GM12878 (cell line): ENCODE measurements around the gene MIPOL1. TPM values are rescaled to one million over a fixed set of nuclear protein-coding genes. Genes with fewer than 3 reads are reported as not detected.

ENCODE experiments used
- ATAC-seq: fragments of 200-7000 bp; cut with Tn5 transposase; 3 replicates; pipeline ENCODE4 v1.9.1; 2020; ENCODE audit warnings: mild to moderate bottlenecking, moderate library complexity
- BruUV-seq: library from RNA; stranded (reverse); fragments of 400-500 nt; replicated peaks from 2 replicates; lab custom pipeline; 2021; lab: Mats Ljungman, UMichigan
- CTCF ChIA-PET: fragments of 300-600 bp; sonication (Branson Sonifier 250); formaldehyde crosslinking; extraction: SDS; loops from one replicate; lab custom pipeline; 2021; ENCODE audit warnings: inconsistent platforms; lab: Yijun Ruan, JAX
- POLR2A ChIA-PET: fragments of 350-600 bp; formaldehyde crosslinking; extraction: SDS; loops from one replicate; lab custom pipeline; 2021; ENCODE audit warnings: inconsistent platforms; lab: Charles Lee
- RAD21 ChIA-PET: fragments of 300-600 bp; sonication (Branson Sonifier 250); formaldehyde crosslinking; loops from one replicate; lab custom pipeline; 2023; ENCODE audit warnings: antibody characterized with exemption; ENCODE audit not compliant: unreplicated experiment; lab: Charles Lee
- SMC1A ChIA-PET: fragments of 300-600 bp; sonication (Branson Sonifier 250); formaldehyde crosslinking; loops from one replicate; lab custom pipeline; 2023; ENCODE audit not compliant: unreplicated experiment, uncharacterized antibody; lab: Charles Lee
- DNase-seq: peaks from one replicate; pipeline ENCODE4 v3.0.0-alpha.2; 2011; ENCODE audit warnings: low read depth, low spot score
- FAIRE-seq: peaks from 3 replicates; lab custom pipeline; 2011; peaks lifted over from hg19 to GRCh38; lab: Jason Lieb, UNC
- H2AFZ ChIP-seq: 2 replicates; pipeline ENCODE4 v1.6.0; 2011; ENCODE audit warnings: low read depth, low read length, control low read depth; ENCODE audit not compliant: control insufficient read depth
- H3K27ac ChIP-seq: 2 replicates; pipeline ENCODE4 v1.5.1; 2011; ENCODE audit warnings: control low read depth; ENCODE audit not compliant: control insufficient read depth, insufficient read depth
- H3K27me3 ChIP-seq, 2 experiments: replicated peaks in 1 of 2; 2 replicates each; pipeline versions ENCODE4 v1.6.0 to v1.6.1; 2011; ENCODE audit warnings: low read length in 1 of 2; ENCODE audit not compliant: control insufficient read depth in 2 of 2, insufficient read depth in 2 of 2
- H3K36me3 ChIP-seq, 2 experiments: 2 replicates each; pipeline ENCODE4 v1.5.1; 2011; ENCODE audit warnings: low read length in 1 of 2; ENCODE audit not compliant: control insufficient read depth in 2 of 2, insufficient read depth in 2 of 2
- H3K4me1 ChIP-seq: 2 replicates; pipeline ENCODE4 v1.6.1; 2011; ENCODE audit warnings: mild to moderate bottlenecking, low read length, moderate library complexity, mixed read lengths; ENCODE audit not compliant: control insufficient read depth, insufficient read depth
- H3K4me2 ChIP-seq: 2 replicates; pipeline ENCODE4 v1.6.0; 2011; ENCODE audit warnings: control low read depth; ENCODE audit not compliant: control insufficient read depth, insufficient read depth
- H3K4me3 ChIP-seq: fragments of 200-600 bp; sonication (generic); 2 replicates; pipeline ENCODE4 v1.5.1; 2016
- H3K79me2 ChIP-seq: 2 replicates; pipeline ENCODE4 v1.6.0; 2011; ENCODE audit warnings: low read length; ENCODE audit not compliant: control insufficient read depth, insufficient read depth
- H3K9ac ChIP-seq: 2 replicates; pipeline ENCODE4 v1.8.0; 2011; ENCODE audit warnings: low read length, control low read depth, mixed read lengths; ENCODE audit not compliant: control insufficient read depth, insufficient read depth
- H3K9me3 ChIP-seq: replicated peaks from 3 replicates; pipeline ENCODE4 v1.5.1; 2011; ENCODE audit warnings: mild to moderate bottlenecking, low read length; ENCODE audit not compliant: control insufficient read depth, insufficient read depth
- H4K20me1 ChIP-seq: 2 replicates; pipeline ENCODE4 v1.6.0; 2011; ENCODE audit not compliant: control insufficient read depth, insufficient read depth
- BACH1 ChIP-seq: fragments of 450-650 bp; IDR thresholded peaks from 2 replicates; pipeline ENCODE4 v1.6.1; 2017; ENCODE audit warnings: mild to moderate bottlenecking, borderline replicate concordance
- CHD1 ChIP-seq: IDR thresholded peaks from 2 replicates; pipeline ENCODE4 v1.6.1; 2012; ENCODE audit warnings: low read depth, low read length, improper control_type of control experiment
- CHD2 ChIP-seq: IDR thresholded peaks from 2 replicates; pipeline ENCODE4 v1.6.1; 2011; ENCODE audit warnings: low read depth, low read length, improper control_type of control experiment, borderline replicate concordance
- CHD4 ChIP-seq: fragments of 200-600 bp; sonication (generic); IDR thresholded peaks from 2 replicates; pipeline ENCODE4 v1.6.1; 2016; ENCODE audit warnings: mild to moderate bottlenecking
- CREM ChIP-seq: IDR thresholded peaks from 2 replicates; pipeline ENCODE4 v1.6.1; 2014; ENCODE audit warnings: antibody characterized with exemption, low read depth
- NBN ChIP-seq: fragments of 450-650 bp; IDR thresholded peaks from 2 replicates; pipeline ENCODE4 v1.6.1; 2016
- SIN3A ChIP-seq: IDR thresholded peaks from 2 replicates; pipeline ENCODE4 v1.6.1; 2012; ENCODE audit warnings: low read depth, low read length, improper control_type of control experiment
- YY1 ChIP-seq: IDR thresholded peaks from 2 replicates; pipeline ENCODE4 v1.6.1; 2011; ENCODE audit warnings: low read depth, mild to moderate bottlenecking, low read length
- ZNF384 ChIP-seq: IDR thresholded peaks from 2 replicates; pipeline ENCODE4 v1.6.1; 2012; ENCODE audit warnings: low read depth, mild to moderate bottlenecking, low read length, improper control_type of control experiment, borderline replicate concordance
- WGBS: methylation state at CpG from one replicate; pipeline ENCODE4 v1.1.6; 2016; ENCODE audit warnings: low lambda C conversion rate; ENCODE audit not compliant: insufficient replicate concordance, insufficient coverage; ENCODE audit errors: missing lambda C conversion rate; 5-methylcytosine and 5-hydroxymethylcytosine counted together
- in situ Hi-C: fragments of 300-500 bp; cut with MboI; formaldehyde crosslinking; loops from 9 replicates; pipeline ENCODE4 v1.14.3; 2018; ENCODE audit warnings: mixed read lengths
- intact Hi-C: fragments of 100-400 bp; cut with micrococcal nuclease; formaldehyde crosslinking; loops from one replicate; pipeline ENCODE4 v1.14.2; 2022; ENCODE audit not compliant: unreplicated experiment
- polyA plus RNA-seq, 11 experiments: library from polyadenylated mRNA; depleted of rRNA in 4 of 11; unstranded in 6 of 11; stranded (reverse) in 5 of 11; fragments of >200 nt; fragmentation: Nextera tagmentation in 4 of 11; fragmentation: Illumina TruSeq in 1 of 11; extraction: Ambion mirVana in 4 of 11; extraction: Trizol in 1 of 11; gene quantifications; 1 replicate in 1 of 11; 2 replicates in 10 of 11; pipeline versions ENCODE4 v1.2.1 to v1.2.3, GENCODE V29; 2011 to 2016; ENCODE audit warnings: inconsistent platforms in 2 of 11, missing spikeins in 2 of 11, low read depth in 1 of 11
- total RNA-seq, 4 experiments: library from RNA; depleted of rRNA in 3 of 4; stranded (reverse); fragments of >200 nt in 3 of 4; fragmentation: Illumina TruSeq in 1 of 4; extraction: Trizol in 1 of 4; gene quantifications; 2 replicates each; pipeline versions ENCODE4 v1.2.1 to v1.2.3, GENCODE V29; 2013 to 2021
- TF ChIP-seq, protein P1 (sequence below): fragments of 450-650 bp; IDR thresholded peaks from 2 replicates; pipeline ENCODE4 v1.6.1; 2017; ENCODE audit warnings: antibody characterized with exemption, mild to moderate bottlenecking, moderate library complexity
- TF ChIP-seq, protein P2 (sequence below): IDR thresholded peaks from 2 replicates; pipeline ENCODE4 v1.6.1; 2012; ENCODE audit warnings: low read depth, low read length, improper control_type of control experiment
- TF ChIP-seq, protein P3 (sequence below): IDR thresholded peaks from 2 replicates; pipeline ENCODE4 v1.6.1; 2011; ENCODE audit warnings: borderline replicate concordance, low read depth, mild to moderate bottlenecking, moderate library complexity, low read length; ENCODE audit not compliant: insufficient read depth, poor library complexity, severe bottlenecking
- TF ChIP-seq, protein P4 (sequence below): fragments of 450-650 bp; formaldehyde crosslinking; IDR thresholded peaks from 2 replicates; pipeline ENCODE4 v1.4.0; 2020; ENCODE audit warnings: mild to moderate bottlenecking, moderate library complexity
- TF ChIP-seq, protein P5 (sequence below): fragments of 450-650 bp; IDR thresholded peaks from 2 replicates; pipeline ENCODE4 v1.6.1; 2016; ENCODE audit warnings: mild to moderate bottlenecking

MIPOL1 gene
- total and polyA plus RNA-seq, 10 of the 15 experiments (the other 5 are each of a cell fraction or from before 2014, with no cell fraction given): 0.06 TPM; not detected in 9

DNA sequence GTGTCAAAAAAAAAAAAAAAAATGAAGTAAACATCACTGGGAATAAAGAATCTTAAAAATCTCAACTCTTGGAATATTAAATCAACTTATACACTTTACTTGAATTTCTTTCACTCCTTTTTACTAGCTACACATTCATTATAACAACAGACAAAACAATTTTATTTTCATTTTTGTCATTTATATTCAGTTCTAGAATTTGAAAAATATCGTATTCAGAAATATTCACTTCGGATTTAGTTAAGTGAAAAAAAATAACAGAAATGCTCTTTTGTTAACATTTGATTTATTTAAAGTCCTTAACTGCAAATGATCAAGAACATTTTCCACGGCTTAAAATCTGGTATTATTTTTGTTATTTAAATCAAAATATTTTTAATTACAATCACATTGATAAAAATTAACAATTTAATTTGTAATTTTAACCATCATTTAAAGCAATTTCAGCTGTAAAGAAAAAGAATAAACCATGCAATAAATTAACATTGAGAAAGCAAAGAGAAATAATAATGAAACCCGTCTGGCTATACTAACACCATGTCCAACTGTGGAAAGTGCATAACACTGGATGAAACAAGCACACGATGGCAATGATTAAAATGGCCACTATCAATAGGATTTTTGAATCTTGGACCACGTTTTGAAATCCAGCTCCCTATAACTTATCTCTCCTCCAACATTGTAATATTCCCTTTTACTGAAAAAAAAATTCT is 392.1 kb downstream of the MIPOL1 start:
- ATAC-seq (no peak), FAIRE-seq (no peak), DNase-seq (no peak)
- ChIA-PET SMC1A (no interaction called here), POLR2A (no interaction called here), CTCF (interaction anchor here (0.7 kb wide), 1 partner anchor 330 kb away, joined by 3 read pairs; no protein-coding TSS in a partner anchor), RAD21 (no interaction called here)
- 14% methylated on average over 6 of the region's 6 CpGs for WGBS
- H3K79me2 ChIP-seq: no peaks in the 10 kb centered on the region
- no peak overlapping the region for H3K9ac ChIP-seq
- no peak overlapping the region for H3K27ac ChIP-seq
- H3K27me3 ChIP-seq: no peaks in the 10 kb centered on the region; a peak in 1 of 4 replicates
- intact Hi-C loops (no loop called here), in situ Hi-C loops (no loop called here)
- H2AFZ ChIP-seq: no peak overlapping the region
- no peaks in the 10 kb centered on the region for H4K20me1 ChIP-seq
- no peaks in the 10 kb centered on the region for H3K4me1 ChIP-seq
- no peaks in the 10 kb centered on the region for H3K36me3 ChIP-seq
- no peak overlapping the region for H3K4me3 ChIP-seq
- H3K4me2 ChIP-seq: no peak overlapping the region
- no TSS peak for BruUV-seq
- H3K9me3 ChIP-seq: no peaks in the 10 kb centered on the region; the same call in 2 of the 3 replicates
- no peak for TF ChIP-seq NBN
- TF ChIP-seq BACH1: no peak
- TF ChIP-seq CREM: no peak
- no peak for TF ChIP-seq CHD2
- TF ChIP-seq, protein P1, sequence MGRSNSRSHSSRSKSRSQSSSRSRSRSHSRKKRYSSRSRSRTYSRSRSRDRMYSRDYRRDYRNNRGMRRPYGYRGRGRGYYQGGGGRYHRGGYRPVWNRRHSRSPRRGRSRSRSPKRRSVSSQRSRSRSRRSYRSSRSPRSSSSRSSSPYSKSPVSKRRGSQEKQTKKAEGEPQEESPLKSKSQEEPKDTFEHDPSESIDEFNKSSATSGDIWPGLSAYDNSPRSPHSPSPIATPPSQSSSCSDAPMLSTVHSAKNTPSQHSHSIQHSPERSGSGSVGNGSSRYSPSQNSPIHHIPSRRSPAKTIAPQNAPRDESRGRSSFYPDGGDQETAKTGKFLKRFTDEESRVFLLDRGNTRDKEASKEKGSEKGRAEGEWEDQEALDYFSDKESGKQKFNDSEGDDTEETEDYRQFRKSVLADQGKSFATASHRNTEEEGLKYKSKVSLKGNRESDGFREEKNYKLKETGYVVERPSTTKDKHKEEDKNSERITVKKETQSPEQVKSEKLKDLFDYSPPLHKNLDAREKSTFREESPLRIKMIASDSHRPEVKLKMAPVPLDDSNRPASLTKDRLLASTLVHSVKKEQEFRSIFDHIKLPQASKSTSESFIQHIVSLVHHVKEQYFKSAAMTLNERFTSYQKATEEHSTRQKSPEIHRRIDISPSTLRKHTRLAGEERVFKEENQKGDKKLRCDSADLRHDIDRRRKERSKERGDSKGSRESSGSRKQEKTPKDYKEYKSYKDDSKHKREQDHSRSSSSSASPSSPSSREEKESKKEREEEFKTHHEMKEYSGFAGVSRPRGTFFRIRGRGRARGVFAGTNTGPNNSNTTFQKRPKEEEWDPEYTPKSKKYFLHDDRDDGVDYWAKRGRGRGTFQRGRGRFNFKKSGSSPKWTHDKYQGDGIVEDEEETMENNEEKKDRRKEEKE: no peak
- no peak for TF ChIP-seq CHD4
- no peak for TF ChIP-seq SIN3A
- TF ChIP-seq ZNF384: no peak
- TF ChIP-seq, protein P2, sequence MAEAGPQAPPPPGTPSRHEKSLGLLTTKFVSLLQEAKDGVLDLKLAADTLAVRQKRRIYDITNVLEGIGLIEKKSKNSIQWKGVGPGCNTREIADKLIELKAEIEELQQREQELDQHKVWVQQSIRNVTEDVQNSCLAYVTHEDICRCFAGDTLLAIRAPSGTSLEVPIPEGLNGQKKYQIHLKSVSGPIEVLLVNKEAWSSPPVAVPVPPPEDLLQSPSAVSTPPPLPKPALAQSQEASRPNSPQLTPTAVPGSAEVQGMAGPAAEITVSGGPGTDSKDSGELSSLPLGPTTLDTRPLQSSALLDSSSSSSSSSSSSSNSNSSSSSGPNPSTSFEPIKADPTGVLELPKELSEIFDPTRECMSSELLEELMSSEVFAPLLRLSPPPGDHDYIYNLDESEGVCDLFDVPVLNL: no peak
- TF ChIP-seq, protein P3, sequence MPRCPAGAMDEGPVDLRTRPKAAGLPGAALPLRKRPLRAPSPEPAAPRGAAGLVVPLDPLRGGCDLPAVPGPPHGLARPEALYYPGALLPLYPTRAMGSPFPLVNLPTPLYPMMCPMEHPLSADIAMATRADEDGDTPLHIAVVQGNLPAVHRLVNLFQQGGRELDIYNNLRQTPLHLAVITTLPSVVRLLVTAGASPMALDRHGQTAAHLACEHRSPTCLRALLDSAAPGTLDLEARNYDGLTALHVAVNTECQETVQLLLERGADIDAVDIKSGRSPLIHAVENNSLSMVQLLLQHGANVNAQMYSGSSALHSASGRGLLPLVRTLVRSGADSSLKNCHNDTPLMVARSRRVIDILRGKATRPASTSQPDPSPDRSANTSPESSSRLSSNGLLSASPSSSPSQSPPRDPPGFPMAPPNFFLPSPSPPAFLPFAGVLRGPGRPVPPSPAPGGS: no peak
- no peak for TF ChIP-seq CHD1
- TF ChIP-seq, protein P4, sequence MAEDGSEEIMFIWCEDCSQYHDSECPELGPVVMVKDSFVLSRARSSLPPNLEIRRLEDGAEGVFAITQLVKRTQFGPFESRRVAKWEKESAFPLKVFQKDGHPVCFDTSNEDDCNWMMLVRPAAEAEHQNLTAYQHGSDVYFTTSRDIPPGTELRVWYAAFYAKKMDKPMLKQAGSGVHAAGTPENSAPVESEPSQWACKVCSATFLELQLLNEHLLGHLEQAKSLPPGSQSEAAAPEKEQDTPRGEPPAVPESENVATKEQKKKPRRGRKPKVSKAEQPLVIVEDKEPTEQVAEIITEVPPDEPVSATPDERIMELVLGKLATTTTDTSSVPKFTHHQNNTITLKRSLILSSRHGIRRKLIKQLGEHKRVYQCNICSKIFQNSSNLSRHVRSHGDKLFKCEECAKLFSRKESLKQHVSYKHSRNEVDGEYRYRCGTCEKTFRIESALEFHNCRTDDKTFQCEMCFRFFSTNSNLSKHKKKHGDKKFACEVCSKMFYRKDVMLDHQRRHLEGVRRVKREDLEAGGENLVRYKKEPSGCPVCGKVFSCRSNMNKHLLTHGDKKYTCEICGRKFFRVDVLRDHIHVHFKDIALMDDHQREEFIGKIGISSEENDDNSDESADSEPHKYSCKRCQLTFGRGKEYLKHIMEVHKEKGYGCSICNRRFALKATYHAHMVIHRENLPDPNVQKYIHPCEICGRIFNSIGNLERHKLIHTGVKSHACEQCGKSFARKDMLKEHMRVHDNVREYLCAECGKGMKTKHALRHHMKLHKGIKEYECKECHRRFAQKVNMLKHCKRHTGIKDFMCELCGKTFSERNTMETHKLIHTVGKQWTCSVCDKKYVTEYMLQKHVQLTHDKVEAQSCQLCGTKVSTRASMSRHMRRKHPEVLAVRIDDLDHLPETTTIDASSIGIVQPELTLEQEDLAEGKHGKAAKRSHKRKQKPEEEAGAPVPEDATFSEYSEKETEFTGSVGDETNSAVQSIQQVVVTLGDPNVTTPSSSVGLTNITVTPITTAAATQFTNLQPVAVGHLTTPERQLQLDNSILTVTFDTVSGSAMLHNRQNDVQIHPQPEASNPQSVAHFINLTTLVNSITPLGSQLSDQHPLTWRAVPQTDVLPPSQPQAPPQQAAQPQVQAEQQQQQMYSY (CRISPR knock-in tag): no peak
- TF ChIP-seq, protein P5, sequence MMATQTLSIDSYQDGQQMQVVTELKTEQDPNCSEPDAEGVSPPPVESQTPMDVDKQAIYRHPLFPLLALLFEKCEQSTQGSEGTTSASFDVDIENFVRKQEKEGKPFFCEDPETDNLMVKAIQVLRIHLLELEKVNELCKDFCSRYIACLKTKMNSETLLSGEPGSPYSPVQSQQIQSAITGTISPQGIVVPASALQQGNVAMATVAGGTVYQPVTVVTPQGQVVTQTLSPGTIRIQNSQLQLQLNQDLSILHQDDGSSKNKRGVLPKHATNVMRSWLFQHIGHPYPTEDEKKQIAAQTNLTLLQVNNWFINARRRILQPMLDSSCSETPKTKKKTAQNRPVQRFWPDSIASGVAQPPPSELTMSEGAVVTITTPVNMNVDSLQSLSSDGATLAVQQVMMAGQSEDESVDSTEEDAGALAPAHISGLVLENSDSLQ: no peak
- TF ChIP-seq YY1: no peak
